ENCODE data around the gene GOLGA6B.
"Not testable (repeated sequence)": the region's sequence is repeated elsewhere in the genome, so short reads cannot be mapped to it uniquely, and the experiment has no call there.

GOLGA6B gene

GRCh38 chr15:72665706-72666105 is 11.2 kb downstream of the GOLGA6B start:
- not testable (repeated sequence) for DNase-seq

GRCh38 chr15:72669803-72670202 is 15.3 kb downstream of the GOLGA6B start:
- not testable (repeated sequence) for DNase-seq

- peak; percentile 62 for DNase-seq
Measured at GRCh38 chr15:72670656-72671352, 16.3 kb downstream of the GOLGA6B start.

GRCh38 chr15:72671525-72671924 is 17.0 kb downstream of the GOLGA6B start:
- no peak for DNase-seq

- no peak for DNase-seq
Measured at GRCh38 chr15:72676838-72677237, 22.3 kb downstream of the GOLGA6B start.

- no peak for DNase-seq
Measured at GRCh38 chr15:72680931-72681330, 26.4 kb downstream of the GOLGA6B start.

GRCh38 chr15:72682772-72683171 is 28.3 kb downstream of the GOLGA6B start:
- no peak for DNase-seq

- DNase-seq = no peak
Measured at GRCh38 chr15:72685301-72685924, 30.9 kb downstream of the GOLGA6B start.

- DNase-seq = peak; percentile 84
Measured at GRCh38 chr15:72685925-72686794, 31.7 kb downstream of the GOLGA6B start, which contains the start of the genes BBS4 and HIGD2B. Gene BBS4, plus strand, starts transcription at chr15:72686207. Its CDS starts 21 bp downstream, at chr15:72686228. Gene HIGD2B, minus strand, starts transcription at chr15:72686182. Its CDS starts 9,808 bp downstream, at chr15:72676374.

GRCh38 chr15:72688697-72689096 is 34.2 kb downstream of the GOLGA6B start:
- DNase-seq = no peak

- no peak for DNase-seq
Measured at GRCh38 chr15:72690938-72691337, 36.4 kb downstream of the GOLGA6B start.

- DNase-seq = no peak
Measured at GRCh38 chr15:72698938-72699337, 44.4 kb downstream of the GOLGA6B start.

- no peak for DNase-seq
Measured at GRCh38 chr15:72700076-72700475, 45.6 kb downstream of the GOLGA6B start.

- DNase-seq = no peak
Measured at GRCh38 chr15:72706266-72706665, 51.8 kb downstream of the GOLGA6B start.

GRCh38 chr15:72708551-72709303 is 54.2 kb downstream of the GOLGA6B start:
- not testable (repeated sequence) for DNase-seq

Measured in CD4-positive, alpha-beta T cell treated with Interferon gamma for 1 hour (primary cell).